Neuron (in vitro differentiated cells): ENCODE measurements around the gene SRP54.

Source experiments
- H2AFZ ChIP-seq: one replicate; pipeline ENCODE4 v1.6.1; 2013; ENCODE audit warnings: low read depth, mild to moderate bottlenecking, inconsistent platforms, low read length, moderate library complexity
- H3K27me3 ChIP-seq: one replicate; pipeline ENCODE4 v1.6.1; 2013; ENCODE audit warnings: low read length; ENCODE audit not compliant: insufficient read depth
- H3K36me3 ChIP-seq: one replicate; pipeline ENCODE4 v1.6.1; 2013; ENCODE audit warnings: low read length; ENCODE audit not compliant: insufficient read depth
- H3K4me1 ChIP-seq: one replicate; pipeline ENCODE4 v1.6.1; 2013; ENCODE audit warnings: low read length; ENCODE audit not compliant: insufficient read depth
- H3K4me3 ChIP-seq: 2 replicates; pipeline ENCODE4 v1.5.1; 2013; ENCODE audit warnings: mild to moderate bottlenecking, low read length, moderate library complexity
- H3K9me3 ChIP-seq: one replicate; pipeline ENCODE4 v1.6.1; 2013; ENCODE audit warnings: low read length

SRP54 gene

GRCh38 chr14:35072226-35072625 is 89.4 kb downstream of the SRP54 start:
- H3K4me3 ChIP-seq = no peak overlapping the region
- peaks cover 38% of the 10 kb centered on the region for H3K36me3 ChIP-seq
- no peak overlapping the region for H2AFZ ChIP-seq
- H3K9me3 ChIP-seq = peaks cover 8% of the 10 kb centered on the region
- H3K4me1 ChIP-seq = no peaks in the 10 kb centered on the region
- H3K27me3 ChIP-seq = no peaks in the 10 kb centered on the region

- no peak overlapping the region for H3K4me3 ChIP-seq
- H3K9me3 ChIP-seq = peaks cover 5% of the 10 kb centered on the region
- H2AFZ ChIP-seq = no peak overlapping the region
- peaks cover 34% of the 10 kb centered on the region for H3K36me3 ChIP-seq
- no peaks in the 10 kb centered on the region for H3K27me3 ChIP-seq
- H3K4me1 ChIP-seq = no peaks in the 10 kb centered on the region
Observed at GRCh38 chr14:35073486-35073885, 90.7 kb downstream of the SRP54 start.

GRCh38 chr14:35078082-35078481 is 95.3 kb downstream of the SRP54 start:
- Histone ChIP-seq H3K4me3 (no peak overlapping the region), H3K36me3 (peaks cover 43% of the 10 kb centered on the region), H2AFZ (no peak overlapping the region), H3K9me3 (peaks cover 2% of the 10 kb centered on the region), H3K27me3 (no peaks in the 10 kb centered on the region), H3K4me1 (no peaks in the 10 kb centered on the region)
